ENCODE results near the gene RUFY2.
"Not testable (repeated sequence)": the region's sequence is repeated elsewhere in the genome, so short reads cannot be mapped to it uniquely, and the experiment has no call there.

Gene RUFY2

DNA sequence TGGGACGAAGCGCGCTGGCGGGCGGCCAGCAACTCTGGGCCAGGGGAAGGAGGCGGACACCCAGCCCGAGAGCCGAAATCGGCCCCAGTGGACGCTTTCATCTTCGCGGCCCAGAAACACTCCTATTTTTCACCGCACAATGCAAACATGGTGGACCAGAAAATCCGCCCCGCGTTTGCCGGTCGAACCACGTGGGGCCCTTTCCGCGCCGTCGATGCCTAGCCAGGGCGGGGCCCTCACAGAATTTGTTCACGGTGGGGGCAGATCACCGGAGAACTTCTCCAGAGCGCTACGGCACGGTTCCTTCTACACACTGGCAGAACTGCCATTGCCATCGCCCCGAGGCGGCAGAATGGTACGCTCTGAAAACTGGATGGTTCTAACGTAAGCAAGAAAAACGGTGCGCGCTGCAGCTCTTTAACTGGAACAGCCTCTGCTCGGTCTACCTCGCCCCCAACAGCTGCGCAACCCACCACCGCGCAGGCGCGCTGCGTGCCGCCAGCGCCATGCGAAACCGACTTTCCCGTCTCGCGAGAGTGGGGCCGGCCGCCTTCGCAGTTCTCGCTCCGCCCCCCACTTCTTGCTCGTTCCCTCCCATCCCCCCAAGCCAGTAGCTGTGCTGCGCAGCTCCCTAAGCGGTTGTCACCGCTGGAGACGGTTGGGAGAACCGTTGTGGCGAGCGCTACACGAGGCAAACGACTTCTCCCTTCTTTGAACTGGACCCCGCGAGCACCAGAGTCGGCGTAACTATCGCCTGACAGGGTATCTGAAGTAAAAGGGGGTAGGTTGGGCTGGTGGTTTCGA lies 75.4 kb downstream of the RUFY2 start, which contains the start of gene HNRNPH3:
TSS of gene HNRNPH3 (plus strand) at position 610 of the 804 bp plus-strand sequence. CDS start 5,158 bp downstream, outside the sequence.
- no peaks in the 10 kb centered on the region for H3K27me3 ChIP-seq
- no peaks in the 10 kb centered on the region for H3K9me3 ChIP-seq
- H3K27ac ChIP-seq, result peak within 1 kb of the TSS; percentile 99 to 100
- peak within 1 kb of the TSS; percentile 88 to 92 for H3K4me3 ChIP-seq
- H3K4me1 ChIP-seq, result peaks cover 0 to 55% (median 19%) of the 10 kb centered on the region in 4 donors
- TF ChIP-seq, protein P1, sequence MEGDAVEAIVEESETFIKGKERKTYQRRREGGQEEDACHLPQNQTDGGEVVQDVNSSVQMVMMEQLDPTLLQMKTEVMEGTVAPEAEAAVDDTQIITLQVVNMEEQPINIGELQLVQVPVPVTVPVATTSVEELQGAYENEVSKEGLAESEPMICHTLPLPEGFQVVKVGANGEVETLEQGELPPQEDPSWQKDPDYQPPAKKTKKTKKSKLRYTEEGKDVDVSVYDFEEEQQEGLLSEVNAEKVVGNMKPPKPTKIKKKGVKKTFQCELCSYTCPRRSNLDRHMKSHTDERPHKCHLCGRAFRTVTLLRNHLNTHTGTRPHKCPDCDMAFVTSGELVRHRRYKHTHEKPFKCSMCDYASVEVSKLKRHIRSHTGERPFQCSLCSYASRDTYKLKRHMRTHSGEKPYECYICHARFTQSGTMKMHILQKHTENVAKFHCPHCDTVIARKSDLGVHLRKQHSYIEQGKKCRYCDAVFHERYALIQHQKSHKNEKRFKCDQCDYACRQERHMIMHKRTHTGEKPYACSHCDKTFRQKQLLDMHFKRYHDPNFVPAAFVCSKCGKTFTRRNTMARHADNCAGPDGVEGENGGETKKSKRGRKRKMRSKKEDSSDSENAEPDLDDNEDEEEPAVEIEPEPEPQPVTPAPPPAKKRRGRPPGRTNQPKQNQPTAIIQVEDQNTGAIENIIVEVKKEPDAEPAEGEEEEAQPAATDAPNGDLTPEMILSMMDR (IDR thresholded peaks at IDR 0.05), result peak in 1 of 2 experiments; percentile 7
- peak; percentile 96 to 99 for DNase-seq
- H3K36me3 ChIP-seq, result no peaks in the 10 kb centered on the region
- intact Hi-C loops (cut with DNase I; ENCODE audit: low total_unique reads), result loop anchor here (10.0 kb wide), 1 partner anchor 257 kb away; the partner anchor contains the start of gene HERC4

DNA sequence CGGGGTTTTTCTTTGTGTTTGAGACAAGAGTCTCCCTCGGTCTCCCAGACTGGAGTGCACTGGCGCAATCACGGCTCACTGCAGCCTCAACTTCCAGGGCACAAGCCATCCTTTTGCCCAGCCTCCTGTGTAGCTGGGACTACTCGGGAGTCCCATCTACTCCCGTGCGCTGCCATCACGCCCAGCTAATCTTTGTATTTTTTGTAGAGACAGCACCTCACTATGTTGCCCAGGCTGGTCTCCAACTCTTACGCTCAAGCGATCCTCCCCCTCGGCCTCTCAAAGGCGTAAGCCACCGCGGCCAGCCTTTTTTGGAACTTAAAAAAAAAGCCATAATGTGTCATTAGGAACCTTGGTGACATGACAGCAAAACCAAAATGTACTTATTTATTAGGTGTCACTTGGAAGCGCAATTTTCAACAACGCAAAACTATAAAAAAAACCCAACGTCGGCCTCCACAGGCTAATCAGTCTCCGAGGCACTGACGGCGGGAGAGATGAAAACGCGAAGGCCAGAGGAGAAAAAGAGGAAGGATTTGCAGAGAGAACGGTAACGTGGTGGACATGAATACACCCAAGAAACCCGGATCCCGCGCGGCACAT lies 76.1 kb downstream of the RUFY2 start:
- Histone ChIP-seq H3K36me3 (no peaks in the 10 kb centered on the region), H3K27ac (peak overlapping the region; percentile 99 to 100), H3K4me1 (peaks cover 0 to 47% (median 12%) of the 10 kb centered on the region in 4 donors), H3K4me3 (peak overlapping the region; percentile 88 to 92), H3K27me3 (no peaks in the 10 kb centered on the region), H3K9me3 (no peaks in the 10 kb centered on the region)
- peak; percentile 46 to 73 for DNase-seq
- TF ChIP-seq, protein P1 (IDR thresholded peaks at IDR 0.05), result no peak
- intact Hi-C loops (cut with DNase I; ENCODE audit: low total_unique reads), result loop anchor here (10.0 kb wide), 1 partner anchor 256 kb away; the partner anchor contains the start of gene HERC4

DNA sequence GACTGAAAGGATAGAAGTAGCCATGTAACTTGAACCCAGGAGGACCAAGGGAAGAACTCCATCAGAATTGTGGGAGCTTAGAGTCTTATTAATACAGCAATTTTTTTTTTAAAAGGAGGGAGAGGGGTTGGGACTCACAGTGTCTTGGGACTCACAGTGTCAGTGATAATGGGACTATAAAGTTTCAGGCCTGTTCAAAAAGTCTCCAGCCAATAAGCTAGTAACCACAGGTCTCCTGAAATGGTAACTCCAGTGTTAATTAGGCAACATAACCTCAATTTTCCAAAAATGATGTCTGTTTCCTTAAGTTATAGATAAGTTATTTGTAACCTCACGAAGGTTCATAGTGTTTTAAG lies 77.6 kb downstream of the RUFY2 start:
- Histone ChIP-seq H3K4me3 (no peak overlapping the region), H3K27ac (peak overlapping the region in 1 of 2 donors; percentile 66), H3K9me3 (no peaks in the 10 kb centered on the region), H3K36me3 (no peaks in the 10 kb centered on the region), H3K4me1 (peaks cover 0 to 34% (median 8%) of the 10 kb centered on the region in 4 donors), H3K27me3 (no peaks in the 10 kb centered on the region)
- no peak for DNase-seq
- TF ChIP-seq, protein P1 (IDR thresholded peaks at IDR 0.05), result no peak
- intact Hi-C loops (cut with DNase I; ENCODE audit: low total_unique reads), result no loop called here

DNA sequence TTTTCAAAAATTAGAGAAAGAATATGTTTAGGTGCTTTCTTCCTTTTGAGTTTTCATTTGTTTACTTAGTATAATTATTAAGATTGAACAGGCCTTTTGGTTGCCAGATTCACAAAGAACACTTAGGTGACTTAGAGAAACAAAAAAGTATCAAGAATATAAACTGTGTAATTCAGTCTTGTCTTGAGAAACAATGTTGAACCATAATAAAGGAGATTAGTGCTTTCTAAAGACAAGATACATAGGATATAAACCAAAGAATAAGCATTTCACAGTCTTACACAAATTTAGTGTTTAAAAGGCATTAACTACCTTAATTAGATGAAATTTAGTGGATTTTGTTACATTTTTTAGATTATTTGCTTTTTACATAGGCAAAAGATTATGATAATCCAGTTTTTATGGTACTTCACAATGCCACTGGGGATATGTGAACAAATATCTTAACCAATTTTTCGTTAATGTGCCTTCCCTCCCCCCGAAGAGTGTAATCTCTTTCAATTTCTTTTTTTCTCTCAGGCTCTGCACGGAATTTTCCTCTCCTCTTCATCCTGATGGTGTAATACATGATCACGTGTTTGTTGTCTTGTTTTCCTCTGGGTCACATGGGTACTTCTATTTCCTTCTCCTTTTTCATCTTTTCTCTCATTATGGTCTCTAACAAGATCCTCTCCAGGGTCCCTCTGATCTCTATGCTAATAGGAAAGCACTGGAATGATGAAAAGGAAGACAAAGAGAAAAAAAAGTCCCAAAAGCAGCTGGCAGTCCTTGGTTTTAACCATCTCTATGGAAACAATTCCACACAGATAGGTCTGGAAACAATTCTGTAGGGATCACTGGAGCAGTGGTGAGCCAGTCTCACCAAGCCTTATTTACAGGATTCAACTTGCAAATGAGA lies 78.9 kb downstream of the RUFY2 start:
- peak overlapping the region; percentile 54 to 66 for H3K27ac ChIP-seq
- H3K27me3 ChIP-seq, result no peaks in the 10 kb centered on the region
- H3K4me3 ChIP-seq, result peak overlapping the region in 1 of 2 donors; percentile 14
- intact Hi-C loops (cut with DNase I; ENCODE audit: low total_unique reads), result no loop called here
- no peaks in the 10 kb centered on the region for H3K9me3 ChIP-seq
- no peaks in the 10 kb centered on the region for H3K36me3 ChIP-seq
- TF ChIP-seq, protein P1 (IDR thresholded peaks at IDR 0.05), result no peak
- DNase-seq, result no peak
- H3K4me1 ChIP-seq, result peaks cover 0 to 27% (median 8%) of the 10 kb centered on the region in 4 donors

DNA sequence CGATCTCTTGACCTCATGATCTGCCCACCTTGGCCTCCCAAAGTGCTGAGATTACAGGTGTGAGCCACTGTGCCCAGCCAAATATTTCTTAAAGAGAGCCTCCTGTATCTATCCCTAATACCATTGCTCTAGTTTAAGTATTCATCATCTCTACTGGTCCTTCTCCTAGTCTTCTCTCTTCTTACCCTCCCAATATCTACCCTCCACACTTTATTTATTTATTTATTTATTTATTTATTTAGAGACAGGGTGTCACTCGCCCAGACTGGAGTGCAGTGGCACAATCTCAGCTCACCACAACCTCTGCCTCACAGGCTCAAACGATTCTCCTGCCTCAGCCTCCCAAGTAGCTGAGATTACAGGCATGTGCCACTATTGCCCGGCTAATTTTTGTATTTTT lies 82.7 kb downstream of the RUFY2 start:
- DNase-seq; H3K27ac ChIP-seq; H3K36me3 ChIP-seq; H3K4me3 ChIP-seq; intact Hi-C loops (cut with DNase I; ENCODE audit: low total_unique reads); H3K27me3 ChIP-seq; H3K9me3 ChIP-seq: not testable (repeated sequence)
- peaks cover 0 to 17% (median 4%) of the 10 kb centered on the region in 4 donors for H3K4me1 ChIP-seq
